ENCODE data around the gene SCUBE1.

DNA sequence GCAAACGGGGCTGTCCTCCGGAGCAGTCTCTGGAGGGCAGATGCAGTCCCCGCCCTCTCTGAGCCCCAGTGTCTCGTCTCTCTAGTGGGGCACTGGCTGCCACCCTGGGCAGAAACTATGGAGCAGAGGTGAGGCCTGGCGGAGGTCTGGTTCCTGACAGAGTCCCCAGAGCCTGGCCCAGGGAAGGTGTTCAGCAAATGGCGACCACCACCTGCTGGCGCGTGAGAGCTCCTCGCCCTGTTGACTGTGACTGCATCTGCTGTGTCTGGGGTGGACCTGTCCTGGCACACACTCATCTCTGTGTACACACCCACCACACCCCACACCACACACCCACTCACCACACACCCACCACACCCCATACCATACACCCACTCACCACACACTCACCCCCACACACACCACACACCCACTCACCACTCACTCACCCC is 137.9 kb downstream of the SCUBE1 start:
- TF ChIP-seq TCF7L2 (IDR thresholded peaks at IDR 0.05; ENCODE audit: low read depth, low read length) = no peak
- TF ChIP-seq, protein P1, sequence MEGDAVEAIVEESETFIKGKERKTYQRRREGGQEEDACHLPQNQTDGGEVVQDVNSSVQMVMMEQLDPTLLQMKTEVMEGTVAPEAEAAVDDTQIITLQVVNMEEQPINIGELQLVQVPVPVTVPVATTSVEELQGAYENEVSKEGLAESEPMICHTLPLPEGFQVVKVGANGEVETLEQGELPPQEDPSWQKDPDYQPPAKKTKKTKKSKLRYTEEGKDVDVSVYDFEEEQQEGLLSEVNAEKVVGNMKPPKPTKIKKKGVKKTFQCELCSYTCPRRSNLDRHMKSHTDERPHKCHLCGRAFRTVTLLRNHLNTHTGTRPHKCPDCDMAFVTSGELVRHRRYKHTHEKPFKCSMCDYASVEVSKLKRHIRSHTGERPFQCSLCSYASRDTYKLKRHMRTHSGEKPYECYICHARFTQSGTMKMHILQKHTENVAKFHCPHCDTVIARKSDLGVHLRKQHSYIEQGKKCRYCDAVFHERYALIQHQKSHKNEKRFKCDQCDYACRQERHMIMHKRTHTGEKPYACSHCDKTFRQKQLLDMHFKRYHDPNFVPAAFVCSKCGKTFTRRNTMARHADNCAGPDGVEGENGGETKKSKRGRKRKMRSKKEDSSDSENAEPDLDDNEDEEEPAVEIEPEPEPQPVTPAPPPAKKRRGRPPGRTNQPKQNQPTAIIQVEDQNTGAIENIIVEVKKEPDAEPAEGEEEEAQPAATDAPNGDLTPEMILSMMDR (IDR thresholded peaks at IDR 0.05) = no peak
